Aorta (tissue), 5 donors: ENCODE results near the gene PARP11. TPM values are rescaled to one million over a fixed set of nuclear protein-coding genes. Genes with fewer than 3 reads are reported as not detected.

ENCODE experiments used
- ATAC-seq: fragments of 200-7000 bp; cut with Tn5 transposase; one replicate; pipeline ENCODE4 v1.9.1; 2022; ENCODE audit warnings: moderate library complexity; ENCODE audit not compliant: low FRiP score
- DNase-seq, 2 donors: peaks; one replicate each; pipeline ENCODE4 v3.0.0-alpha.2; 2020
- H3K27ac ChIP-seq, 2 donors: one replicate each; pipeline ENCODE4 v1.5.1; 2013; ENCODE audit warnings: low read length in 2 of 2, mild to moderate bottlenecking in 2 of 2, moderate library complexity in 2 of 2, control low read depth in 1 of 2, inconsistent platforms in 1 of 2, low read depth in 1 of 2
- H3K27me3 ChIP-seq, 2 donors: one replicate each; pipeline ENCODE4 v1.6.1; 2013; ENCODE audit warnings: control low read depth in 1 of 2, low read length in 1 of 2, mild to moderate bottlenecking in 1 of 2, moderate library complexity in 1 of 2; ENCODE audit not compliant: insufficient read depth in 2 of 2, control insufficient read depth in 1 of 2
- H3K36me3 ChIP-seq, 2 donors: one replicate each; pipeline ENCODE4 v1.6.1; 2013; ENCODE audit warnings: control low read depth in 1 of 2, low read length in 1 of 2, mild to moderate bottlenecking in 1 of 2; ENCODE audit not compliant: insufficient read depth in 2 of 2, control insufficient read depth in 1 of 2
- H3K4me1 ChIP-seq, 2 donors: one replicate each; pipeline ENCODE4 v1.6.1; 2013; ENCODE audit warnings: low read length in 2 of 2, control low read depth in 1 of 2, mild to moderate bottlenecking in 1 of 2, moderate library complexity in 1 of 2; ENCODE audit not compliant: insufficient read depth in 2 of 2, control insufficient read depth in 1 of 2
- H3K4me3 ChIP-seq, 2 donors: one replicate each; pipeline ENCODE4 v1.5.1; 2013; ENCODE audit warnings: low read length in 2 of 2, control low read depth in 1 of 2, mild to moderate bottlenecking in 1 of 2
- H3K9me3 ChIP-seq: one replicate; pipeline ENCODE4 v1.6.1; 2013; ENCODE audit warnings: mild to moderate bottlenecking, low read length; ENCODE audit not compliant: control insufficient read depth
- WGBS, 2 donors: extraction: QIAGEN DNeasy Blood & Tissue Kit; methylation state at CpG; one replicate each; pipeline ENCODE4 v1.1.7; 2013; 5-methylcytosine and 5-hydroxymethylcytosine counted together
- intact Hi-C, 2 donors: fragments of 100-400 bp; cut with DNase I; formaldehyde crosslinking; loops; one replicate each; pipeline versions ENCODE4 v1.14.2 to v1.15.0; 2022
- polyA plus RNA-seq, 2 donors: library from polyadenylated mRNA; stranded (reverse); fragments of 200-250 nt; gene quantifications; one replicate each; pipeline ENCODE4 v1.2.3, GENCODE V29; 2013
- total RNA-seq, 2 donors: library from RNA; stranded (reverse); fragmentation: NEBNext Ultra II Directional; extraction: Animal tissue kit (Norgen Biotek cat#: 25700); gene quantifications; one replicate each; pipeline ENCODE4 v1.2.1, GENCODE V29; 2021
- donor health status: healthy with polysubstance abuse.
- donor health status: Bipolar disorder and iron deficiency.
- donor health status: DM: no; HTN: no; CAD: no.
- donor health status: DM: no; HTN: no; CAD: no.
- donor health status: DM: yes; HTN: yes; CAD: no.

Gene PARP11
- total and polyA plus RNA-seq, 4 donors = 2.1 to 18.2 (median 7.4) TPM

DNA sequence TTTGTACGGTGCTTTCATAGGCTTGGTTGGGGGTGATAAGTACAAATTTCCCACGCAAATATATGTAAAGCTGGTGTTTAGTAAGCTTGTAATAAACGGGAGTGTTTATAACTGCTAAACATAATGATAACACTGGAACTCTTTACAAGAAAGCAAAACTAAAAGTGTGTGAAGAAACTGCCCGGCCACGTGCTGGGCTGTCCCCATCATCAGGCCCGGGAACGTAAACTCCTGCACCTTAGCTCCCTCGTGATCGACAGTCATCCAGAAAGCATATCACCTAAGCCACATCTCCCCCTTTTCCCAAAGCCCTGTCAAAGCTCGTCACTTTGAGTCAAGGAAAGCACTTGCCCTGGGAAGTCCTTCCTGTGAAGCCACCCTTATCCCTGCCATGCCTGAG is 18.0 kb upstream of the PARP11 start:
- H3K9me3 ChIP-seq = no peaks in the 10 kb centered on the region
- no peak for DNase-seq
- intact Hi-C loops = no loop called here
- no peaks in the 10 kb centered on the region for H3K36me3 ChIP-seq
- ATAC-seq = no peak
- no peak overlapping the region for H3K4me3 ChIP-seq
- no peaks in the 10 kb centered on the region for H3K4me1 ChIP-seq
- no peak overlapping the region for H3K27ac ChIP-seq
- WGBS, 2 donors = 74 to 82% methylated on average over 10 of the region's 10 CpGs
- H3K27me3 ChIP-seq = no peaks in the 10 kb centered on the region

DNA sequence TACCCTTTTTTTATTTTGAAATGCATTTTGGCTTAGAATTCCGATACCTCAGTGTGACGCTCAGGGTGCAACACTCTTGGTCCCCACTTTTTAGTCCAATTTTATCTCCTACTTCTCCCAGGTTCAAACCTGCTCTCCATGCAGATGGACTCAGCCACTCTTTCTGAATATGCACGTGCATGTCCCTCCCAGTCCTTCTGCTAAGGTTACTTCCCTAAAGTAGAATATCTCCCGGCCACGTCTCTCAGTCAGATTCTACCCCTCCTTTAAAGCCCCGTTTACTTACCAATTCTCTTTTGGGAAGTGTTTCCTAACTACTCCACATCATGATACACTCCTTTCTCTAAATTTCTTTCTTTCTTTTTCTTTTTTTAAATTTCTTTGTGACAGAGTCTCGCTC is 15.5 kb upstream of the PARP11 start:
- WGBS, 2 donors = 84 to 85% methylated on average over 7 of the region's 7 CpGs
- Histone ChIP-seq H3K36me3 (no peaks in the 10 kb centered on the region), H3K4me3 (no peak overlapping the region), H3K27me3 (no peaks in the 10 kb centered on the region), H3K27ac (no peak overlapping the region), H3K9me3 (no peaks in the 10 kb centered on the region), H3K4me1 (no peaks in the 10 kb centered on the region)
- ATAC-seq (no peak), DNase-seq (no peak)
- intact Hi-C loops = loop anchor here in 1 of 2 donors (5.0 kb wide), 1 partner anchor 389 kb away; no protein-coding TSS in a partner anchor

DNA sequence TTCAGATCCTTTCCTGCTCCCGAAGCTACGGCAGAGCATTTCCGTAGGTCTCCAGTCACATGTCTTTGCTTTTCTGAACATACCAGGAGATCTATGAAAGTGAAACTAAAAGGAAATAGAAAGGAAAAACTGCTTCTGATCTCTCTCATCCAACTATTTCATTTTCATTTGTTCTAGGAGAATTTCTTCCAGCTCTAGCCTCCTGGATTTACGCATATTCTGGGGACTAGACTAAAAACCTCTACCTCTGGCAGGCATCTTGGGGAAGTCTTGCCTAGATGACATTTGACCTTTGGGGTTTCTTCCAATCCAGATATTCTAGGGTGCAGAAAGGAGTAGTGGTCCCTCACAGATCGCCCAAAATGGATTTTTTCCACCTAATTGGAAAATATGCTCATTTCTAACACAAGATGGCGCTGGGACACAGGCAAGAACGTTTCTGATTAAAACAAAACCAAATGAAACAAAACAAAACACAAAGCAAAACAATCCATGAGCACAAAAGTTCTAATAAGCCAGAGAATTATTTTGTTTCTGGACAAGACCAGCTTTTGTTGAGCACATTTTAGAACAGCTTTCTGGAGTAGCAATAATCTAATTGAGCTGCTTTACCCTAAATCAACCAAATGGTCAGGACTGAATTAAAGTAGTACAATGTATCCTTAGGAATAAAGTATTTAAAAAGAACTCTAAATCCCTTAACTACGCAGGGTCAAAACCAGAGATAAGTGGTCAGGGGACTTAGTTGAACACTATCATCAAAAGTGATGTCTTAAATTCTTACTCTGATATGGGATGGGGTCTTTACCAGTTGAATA is 12.3 kb upstream of the PARP11 start:
- Histone ChIP-seq H3K27me3 (no peaks in the 10 kb centered on the region), H3K36me3 (no peaks in the 10 kb centered on the region), H3K4me1 (no peaks in the 10 kb centered on the region), H3K27ac (peak overlapping the region; percentile 48 to 93), H3K9me3 (no peaks in the 10 kb centered on the region), H3K4me3 (peak overlapping the region; percentile 70 to 94)
- DNase-seq = no peak
- 5 to 10% methylated on average over 8 of the region's 8 CpGs for WGBS, 2 donors
- intact Hi-C loops = loop anchor here (1.0 to 5.0 kb wide), 3 partner anchors 151 to 392 kb away; no protein-coding TSS in a partner anchor
- peak; percentile 83 for ATAC-seq

DNA sequence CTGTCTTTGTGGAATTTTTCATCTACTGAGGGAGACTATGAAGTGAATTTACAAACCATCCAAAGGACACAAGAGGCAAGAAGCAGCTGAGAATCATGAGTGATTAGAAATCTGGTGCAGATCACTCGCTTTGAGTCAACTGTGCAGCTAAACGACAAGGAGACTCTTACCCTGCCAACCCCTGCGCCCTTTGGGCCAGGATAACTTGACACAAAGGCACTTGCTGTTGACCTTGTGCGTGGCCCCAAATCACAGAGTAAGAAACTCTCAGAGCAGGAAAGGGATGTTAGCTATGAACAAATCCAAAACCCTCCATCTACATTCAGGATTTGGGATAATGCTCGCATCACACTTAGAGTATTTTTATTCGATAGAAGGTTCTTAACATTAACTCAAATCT is 11.5 kb upstream of the PARP11 start:
- Histone ChIP-seq H3K9me3 (no peaks in the 10 kb centered on the region), H3K36me3 (no peaks in the 10 kb centered on the region), H3K4me1 (no peaks in the 10 kb centered on the region), H3K27me3 (no peaks in the 10 kb centered on the region), H3K27ac (peak overlapping the region in 1 of 2 donors; percentile 67), H3K4me3 (no peak overlapping the region)
- WGBS, 2 donors = 68% methylated on average over 6 of the region's 6 CpGs
- intact Hi-C loops = loop anchor here (1.0 to 5.0 kb wide), 4 partner anchors 152 to 393 kb away; no protein-coding TSS in a partner anchor
- ATAC-seq = no peak
- DNase-seq = no peak

DNA sequence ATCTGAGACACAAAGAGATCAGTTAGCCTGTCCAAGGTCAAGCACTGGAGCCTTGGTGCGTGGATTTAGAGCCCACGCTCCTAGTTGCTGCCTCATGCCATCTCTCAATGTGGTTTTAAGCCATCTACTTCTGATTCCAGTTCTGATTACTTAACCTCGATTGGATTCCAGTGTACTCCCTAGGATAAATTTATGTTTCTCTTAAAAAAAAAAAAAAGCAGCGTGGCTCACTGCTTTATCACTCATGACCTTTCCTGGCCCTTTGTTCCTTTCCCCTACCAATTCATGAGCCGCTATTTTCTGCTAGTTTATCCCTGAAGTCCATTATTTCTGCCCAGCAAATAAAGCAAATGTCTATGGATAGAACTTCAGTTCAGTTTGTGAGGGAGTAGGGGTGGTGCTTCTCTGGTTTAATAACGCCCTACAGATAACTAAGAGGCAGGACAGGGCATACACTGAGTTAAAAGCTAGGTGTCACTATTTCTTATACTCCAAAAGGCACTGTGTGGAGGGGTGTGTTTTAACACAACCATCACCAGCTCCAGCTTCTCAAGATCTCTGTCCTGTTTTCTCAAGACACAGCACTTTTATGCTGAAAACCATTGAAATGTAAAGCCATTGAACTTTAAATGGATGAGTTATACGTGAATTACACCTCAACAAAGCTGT is 9.8 kb upstream of the PARP11 start:
- 43 to 48% methylated on average over 7 of the region's 7 CpGs for WGBS, 2 donors
- no peak for ATAC-seq

DNA sequence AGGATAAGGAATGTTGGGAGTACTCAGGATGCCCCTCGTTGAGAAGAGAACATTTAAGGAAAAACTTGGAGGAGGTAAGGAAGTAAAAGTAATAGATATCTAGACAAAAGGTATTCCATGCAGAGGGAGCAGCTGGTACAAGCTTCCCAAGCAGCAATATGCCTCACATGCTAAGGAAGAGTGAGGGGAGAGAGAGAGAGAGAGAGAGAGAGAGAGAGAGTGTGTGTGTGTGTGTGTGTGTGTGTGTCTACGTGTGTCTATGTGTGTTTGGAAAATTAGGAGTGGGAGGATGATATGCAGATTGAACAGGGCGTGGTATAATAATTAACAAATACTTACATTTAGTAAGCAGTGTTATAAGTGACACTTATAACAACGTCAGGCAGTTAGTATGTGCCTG is 9.2 kb upstream of the PARP11 start:
- no peaks in the 10 kb centered on the region for H3K27me3 ChIP-seq
- 62 to 71% methylated on average over 4 of the region's 4 CpGs for WGBS, 2 donors
- DNase-seq (no peak), ATAC-seq (no peak)
- H3K4me3 ChIP-seq = no peak overlapping the region
- H3K36me3 ChIP-seq = no peaks in the 10 kb centered on the region
- H3K9me3 ChIP-seq = no peaks in the 10 kb centered on the region
- intact Hi-C loops = loop anchor here in 1 of 2 donors (5.0 kb wide), 1 partner anchor 155 kb away; no protein-coding TSS in a partner anchor
- no peaks in the 10 kb centered on the region for H3K4me1 ChIP-seq
- no peak overlapping the region for H3K27ac ChIP-seq

More for the DNA sequence above, 9.8 kb upstream of the PARP11 start:
- no peaks in the 10 kb centered on the region for H3K27me3 ChIP-seq
- DNase-seq = no peak
- no peaks in the 10 kb centered on the region for H3K9me3 ChIP-seq
- no peak overlapping the region for H3K27ac ChIP-seq
- H3K4me1 ChIP-seq = no peaks in the 10 kb centered on the region
- H3K36me3 ChIP-seq = no peaks in the 10 kb centered on the region
- H3K4me3 ChIP-seq = no peak overlapping the region
- intact Hi-C loops = loop anchor here in 1 of 2 donors (5.0 kb wide), 1 partner anchor 154 kb away; no protein-coding TSS in a partner anchor

DNA sequence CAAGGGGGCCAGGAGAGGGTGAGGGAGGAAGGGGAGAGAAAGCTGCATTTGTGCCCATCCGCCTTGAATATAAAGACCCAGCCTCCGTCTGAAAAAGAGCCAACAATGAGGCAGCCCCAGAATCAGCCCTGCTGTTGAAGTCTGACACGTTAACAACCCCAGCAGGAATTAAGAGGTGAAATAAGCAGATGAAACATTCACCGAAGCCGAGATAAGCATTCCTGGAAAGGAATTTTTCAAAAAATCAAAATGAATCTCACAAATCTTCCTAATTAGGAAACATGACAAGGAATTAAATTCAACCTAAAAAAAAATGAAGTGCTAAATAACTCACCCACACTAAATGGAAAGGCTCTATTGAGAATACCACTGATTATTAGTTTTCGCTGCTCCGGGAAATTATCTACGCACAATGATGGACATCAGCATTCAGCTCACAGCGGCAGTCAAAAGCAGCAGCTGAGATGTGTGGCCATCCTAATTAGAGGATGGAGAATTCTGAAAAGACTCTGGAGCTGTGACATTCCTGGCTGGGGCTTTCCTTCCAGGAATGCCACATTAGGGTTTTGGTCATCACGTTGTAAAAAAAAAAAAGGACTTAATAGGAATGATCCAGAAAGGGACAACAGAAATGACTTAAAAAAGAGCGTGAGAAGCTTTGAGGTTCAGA is 8.2 kb upstream of the PARP11 start:
- intact Hi-C loops = loop anchor here in 1 of 2 donors (5.0 kb wide), 1 partner anchor 156 kb away; no protein-coding TSS in a partner anchor
- H3K27me3 ChIP-seq = no peaks in the 10 kb centered on the region
- H3K4me3 ChIP-seq = no peak overlapping the region
- no peaks in the 10 kb centered on the region for H3K4me1 ChIP-seq
- H3K9me3 ChIP-seq = no peaks in the 10 kb centered on the region
- 50 to 55% methylated on average over 11 of the region's 11 CpGs for WGBS, 2 donors
- no peak for ATAC-seq
- no peak for DNase-seq
- H3K36me3 ChIP-seq = no peaks in the 10 kb centered on the region
- H3K27ac ChIP-seq = no peak overlapping the region

DNA sequence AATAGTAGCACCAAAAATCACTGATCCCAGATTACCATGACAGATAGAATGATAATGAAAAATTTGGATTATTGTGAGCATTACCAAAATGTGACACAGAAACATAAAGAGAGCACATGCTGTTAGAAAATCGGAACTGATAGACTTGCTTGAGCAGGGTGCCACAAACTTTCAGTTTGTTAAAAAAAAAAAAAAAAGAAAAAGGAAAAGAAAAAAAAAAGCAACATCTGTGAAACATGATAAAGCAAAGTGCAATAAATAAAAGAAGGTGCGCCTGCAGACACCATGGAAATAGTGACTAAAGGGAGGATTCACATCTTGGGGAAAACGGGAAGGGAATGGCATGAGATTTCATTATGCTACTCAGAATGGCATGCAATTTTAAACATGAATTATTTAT is 6.6 kb upstream of the PARP11 start:
- H3K27ac ChIP-seq = no peak overlapping the region
- 86 to 91% methylated on average over 3 of the region's 3 CpGs for WGBS, 2 donors
- no peaks in the 10 kb centered on the region for H3K36me3 ChIP-seq
- intact Hi-C loops = loop anchor here in 1 of 2 donors (5.0 to 10.0 kb wide), 2 partner anchors 157 to 655 kb away; partner anchors contain the start of gene RAD51AP1
- no peaks in the 10 kb centered on the region for H3K27me3 ChIP-seq
- H3K4me1 ChIP-seq = no peaks in the 10 kb centered on the region
- ATAC-seq = no peak
- H3K4me3 ChIP-seq = no peak overlapping the region
- H3K9me3 ChIP-seq = no peaks in the 10 kb centered on the region
- no peak for DNase-seq
